GM23338 (cell line): ENCODE measurements around the gene OGT.

Experiments
- CREB1 ChIP-seq: fragments of 250-450 bp; sonication (Bioruptor Pico); IDR thresholded peaks from 2 replicates; pipeline ENCODE4 v1.5.0; 2020; ENCODE audit warnings: low read depth, mild to moderate bottlenecking, moderate library complexity
- EZH2 ChIP-seq: fragments of 200-600 bp; sonication (generic); IDR thresholded peaks from one replicate; pipeline ENCODE4 v1.8.0; 2017; ENCODE audit warnings: antibody characterized with exemption, mild to moderate bottlenecking, low read depth; ENCODE audit not compliant: unreplicated experiment
- EZH2phosphoT487 ChIP-seq: fragments of 200-600 bp; sonication (generic); IDR thresholded peaks from one replicate; pipeline ENCODE4 v1.8.1; 2018; ENCODE audit warnings: antibody characterized with exemption; ENCODE audit not compliant: unreplicated experiment
- POLR2AphosphoS5 ChIP-seq: IDR thresholded peaks from 2 replicates; pipeline ENCODE4 v1.6.1; 2016; ENCODE audit warnings: antibody characterized with exemption, low read depth
- STAT1 ChIP-seq: IDR thresholded peaks from one replicate; pipeline ENCODE4 v1.6.1; 2016; ENCODE audit warnings: antibody characterized with exemption; ENCODE audit not compliant: unreplicated experiment
- TF ChIP-seq, protein P1 (sequence below), 2 experiments: fragments of 200-600 bp in 1 of 2; sonication (generic) in 1 of 2; conservative IDR thresholded peaks; 2 replicates each; pipeline versions ENCODE4 v1.5.1 to v1.6.1; 2016 to 2017; ENCODE audit warnings: antibody characterized with exemption in 2 of 2, low read depth in 2 of 2, mild to moderate bottlenecking in 2 of 2, moderate library complexity in 1 of 2
- TF ChIP-seq, protein P2 (sequence below): IDR thresholded peaks from one replicate; pipeline ENCODE4 v1.6.1; 2018; ENCODE audit warnings: antibody characterized with exemption; ENCODE audit not compliant: unreplicated experiment

DNA sequence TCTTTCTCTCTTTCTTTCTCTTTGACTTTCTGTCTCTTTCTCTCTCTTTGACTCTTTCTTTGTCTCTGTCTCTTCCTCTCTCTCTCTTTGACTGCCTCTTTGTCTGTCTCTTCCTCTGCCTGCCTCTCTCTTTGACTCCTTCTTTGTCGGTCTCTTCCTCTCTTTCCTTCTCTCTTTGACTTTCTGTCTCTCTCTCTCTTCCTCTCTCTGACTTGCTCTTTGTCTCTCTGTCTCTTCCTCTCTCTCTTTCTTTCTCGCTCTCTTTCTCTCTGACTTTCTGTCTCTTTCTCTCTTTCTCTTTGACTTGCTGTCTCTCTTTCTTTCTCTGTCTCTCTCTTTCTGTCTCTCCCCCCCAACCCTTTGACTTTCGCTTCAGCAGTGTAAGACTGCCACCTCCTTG, 36.4 kb upstream of the OGT start:
- TF ChIP-seq, protein P1, sequence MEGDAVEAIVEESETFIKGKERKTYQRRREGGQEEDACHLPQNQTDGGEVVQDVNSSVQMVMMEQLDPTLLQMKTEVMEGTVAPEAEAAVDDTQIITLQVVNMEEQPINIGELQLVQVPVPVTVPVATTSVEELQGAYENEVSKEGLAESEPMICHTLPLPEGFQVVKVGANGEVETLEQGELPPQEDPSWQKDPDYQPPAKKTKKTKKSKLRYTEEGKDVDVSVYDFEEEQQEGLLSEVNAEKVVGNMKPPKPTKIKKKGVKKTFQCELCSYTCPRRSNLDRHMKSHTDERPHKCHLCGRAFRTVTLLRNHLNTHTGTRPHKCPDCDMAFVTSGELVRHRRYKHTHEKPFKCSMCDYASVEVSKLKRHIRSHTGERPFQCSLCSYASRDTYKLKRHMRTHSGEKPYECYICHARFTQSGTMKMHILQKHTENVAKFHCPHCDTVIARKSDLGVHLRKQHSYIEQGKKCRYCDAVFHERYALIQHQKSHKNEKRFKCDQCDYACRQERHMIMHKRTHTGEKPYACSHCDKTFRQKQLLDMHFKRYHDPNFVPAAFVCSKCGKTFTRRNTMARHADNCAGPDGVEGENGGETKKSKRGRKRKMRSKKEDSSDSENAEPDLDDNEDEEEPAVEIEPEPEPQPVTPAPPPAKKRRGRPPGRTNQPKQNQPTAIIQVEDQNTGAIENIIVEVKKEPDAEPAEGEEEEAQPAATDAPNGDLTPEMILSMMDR (conservative IDR thresholded peaks at IDR 0.05; ENCODE audit: low read depth in 2 of 2): no peak
- TF ChIP-seq EZH2 (no peak), CREB1 (CRISPR knock-in tag) (no peak), POLR2AphosphoS5 (no peak), EZH2phosphoT487 (no peak), STAT1 (no peak)
- TF ChIP-seq, protein P2, sequence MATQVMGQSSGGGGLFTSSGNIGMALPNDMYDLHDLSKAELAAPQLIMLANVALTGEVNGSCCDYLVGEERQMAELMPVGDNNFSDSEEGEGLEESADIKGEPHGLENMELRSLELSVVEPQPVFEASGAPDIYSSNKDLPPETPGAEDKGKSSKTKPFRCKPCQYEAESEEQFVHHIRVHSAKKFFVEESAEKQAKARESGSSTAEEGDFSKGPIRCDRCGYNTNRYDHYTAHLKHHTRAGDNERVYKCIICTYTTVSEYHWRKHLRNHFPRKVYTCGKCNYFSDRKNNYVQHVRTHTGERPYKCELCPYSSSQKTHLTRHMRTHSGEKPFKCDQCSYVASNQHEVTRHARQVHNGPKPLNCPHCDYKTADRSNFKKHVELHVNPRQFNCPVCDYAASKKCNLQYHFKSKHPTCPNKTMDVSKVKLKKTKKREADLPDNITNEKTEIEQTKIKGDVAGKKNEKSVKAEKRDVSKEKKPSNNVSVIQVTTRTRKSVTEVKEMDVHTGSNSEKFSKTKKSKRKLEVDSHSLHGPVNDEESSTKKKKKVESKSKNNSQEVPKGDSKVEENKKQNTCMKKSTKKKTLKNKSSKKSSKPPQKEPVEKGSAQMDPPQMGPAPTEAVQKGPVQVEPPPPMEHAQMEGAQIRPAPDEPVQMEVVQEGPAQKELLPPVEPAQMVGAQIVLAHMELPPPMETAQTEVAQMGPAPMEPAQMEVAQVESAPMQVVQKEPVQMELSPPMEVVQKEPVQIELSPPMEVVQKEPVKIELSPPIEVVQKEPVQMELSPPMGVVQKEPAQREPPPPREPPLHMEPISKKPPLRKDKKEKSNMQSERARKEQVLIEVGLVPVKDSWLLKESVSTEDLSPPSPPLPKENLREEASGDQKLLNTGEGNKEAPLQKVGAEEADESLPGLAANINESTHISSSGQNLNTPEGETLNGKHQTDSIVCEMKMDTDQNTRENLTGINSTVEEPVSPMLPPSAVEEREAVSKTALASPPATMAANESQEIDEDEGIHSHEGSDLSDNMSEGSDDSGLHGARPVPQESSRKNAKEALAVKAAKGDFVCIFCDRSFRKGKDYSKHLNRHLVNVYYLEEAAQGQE: no peak
